Activated CD8-positive, alpha-beta T cell treated with anti-CD3 and anti-CD28 coated beads, Interleukin-2, amount 10 ng/mL, durations not matched to agents 7 days and 5 days (primary cell): ENCODE results near the gene FITM1. TPM values are rescaled to one million over a fixed set of nuclear protein-coding genes. Genes with fewer than 3 reads are reported as not detected.

ENCODE experiments used
- ATAC-seq: fragments of 150-1000 bp; cut with Tn5 transposase; one replicate; pipeline ENCODE4 v1.10.0; 2021; ENCODE audit warnings: moderate library complexity
- CTCF ChIA-PET: fragments of 350-600 bp; sonication (Branson Sonifier 250); formaldehyde crosslinking; loops from one replicate; lab custom pipeline; 2021; ENCODE audit warnings: antibody characterized with exemption; lab: Charles Lee
- POLR2A ChIA-PET: fragments of 350-600 bp; sonication (Branson Sonifier 250); formaldehyde crosslinking; loops from one replicate; lab custom pipeline; 2021; ENCODE audit warnings: antibody characterized with exemption; lab: Charles Lee
- DNase-seq: peaks from one replicate; pipeline ENCODE4 v3.0.0-alpha.2; 2020
- H3K27ac Mint-ChIP-seq: one replicate; pipeline ENCODE4 v1.8.0; 2021; ENCODE audit warnings: mild to moderate bottlenecking, mixed read lengths
- H3K27me3 Mint-ChIP-seq: one replicate; pipeline ENCODE4 v1.8.0; 2021; ENCODE audit warnings: low read depth, mixed read lengths
- H3K36me3 Mint-ChIP-seq: one replicate; pipeline ENCODE4 v1.8.0; 2021; ENCODE audit warnings: low read depth, mixed read lengths
- H3K4me1 Mint-ChIP-seq: one replicate; pipeline ENCODE4 v1.8.0; 2021; ENCODE audit warnings: low read depth, mixed read lengths
- H3K4me3 Mint-ChIP-seq: one replicate; pipeline ENCODE4 v1.8.0; 2021; ENCODE audit warnings: mild to moderate bottlenecking, mixed read lengths
- H3K9me3 Mint-ChIP-seq: one replicate; pipeline ENCODE4 v1.8.0; 2022; ENCODE audit warnings: mixed read lengths; ENCODE audit not compliant: insufficient read depth
- total RNA-seq, 2 experiments: library from RNA; stranded (reverse); gene quantifications; one replicate each; pipeline ENCODE4 v1.2.3, GENCODE V29; 2021

FITM1 gene, protein sequence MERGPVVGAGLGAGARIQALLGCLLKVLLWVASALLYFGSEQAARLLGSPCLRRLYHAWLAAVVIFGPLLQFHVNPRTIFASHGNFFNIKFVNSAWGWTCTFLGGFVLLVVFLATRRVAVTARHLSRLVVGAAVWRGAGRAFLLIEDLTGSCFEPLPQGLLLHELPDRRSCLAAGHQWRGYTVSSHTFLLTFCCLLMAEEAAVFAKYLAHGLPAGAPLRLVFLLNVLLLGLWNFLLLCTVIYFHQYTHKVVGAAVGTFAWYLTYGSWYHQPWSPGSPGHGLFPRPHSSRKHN
- 1 to 10 TPM; 1.4 to 2.1 TPM for total RNA-seq

DNA sequence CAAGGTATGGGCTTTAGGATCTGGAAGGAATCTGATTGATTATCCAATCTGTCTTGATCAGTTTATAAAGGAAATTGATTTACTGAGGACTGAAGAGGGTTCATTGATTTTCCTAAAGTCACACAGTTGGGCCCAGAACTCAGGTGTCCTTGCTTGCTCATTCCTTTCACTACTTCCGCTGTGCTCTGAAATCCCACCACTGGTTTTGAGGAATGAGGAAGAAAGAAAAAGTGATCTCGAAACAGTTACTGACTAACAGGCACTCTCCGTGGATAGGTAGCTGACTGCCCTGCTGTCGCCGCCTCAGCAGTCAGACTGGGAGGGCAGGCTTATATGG lies at the start of gene FITM1:
Gene FITM1, plus strand, starts transcription at position 280 of the 337 bp plus-strand sequence. CDS start 905 bp downstream, outside the sequence.
- ChIA-PET CTCF (interaction anchor here (2.0 kb wide), 1 partner anchor 15 kb away, joined by 5 read pairs; the partner anchor contains the start of genes DCAF11 and NRL), POLR2A (interaction anchor here (0.6 to 8.7 kb wide), 3 partner anchors 14 to 1249 kb away, joined by 4 to 119 read pairs (median 6); partner anchors contain the start of genes DCAF11, NRL and RNF31)
- no peak for DNase-seq
- Mint-ChIP-seq H3K27ac (peak within 1 kb of the TSS; percentile 67), H3K27me3 (no peaks in the 10 kb centered on the region), H3K4me1 (peaks cover 29% of the 10 kb centered on the region), H3K36me3 (peaks cover 2% of the 10 kb centered on the region), H3K9me3 (no peaks in the 10 kb centered on the region), H3K4me3 (no peak within 1 kb of the TSS)
- no peak for ATAC-seq

GRCh38 chr14:24080888-24081738 lies 49.3 kb upstream of the FITM1 start:
- CTCF ChIA-PET, result interaction anchor here (0.6 to 5.8 kb wide), 11 partner anchors 9 to 128 kb away, joined by 3 to 117 read pairs (median 3); partner anchors contain the start of genes CARMIL3, DHRS4, IRF9 and PCK2
- POLR2A ChIA-PET, result interaction anchor here (0.6 to 4.9 kb wide), 19 partner anchors 9 to 530 kb away, joined by 3 to 41 read pairs (median 4); partner anchors contain the start of genes CARMIL3, CHMP4A, CPNE6 and DCAF11
- peaks cover 33% of the 10 kb centered on the region for H3K4me1 Mint-ChIP-seq
- peak overlapping the region; percentile 86 for H3K27ac Mint-ChIP-seq
- DNase-seq (peak; percentile 89), ATAC-seq (peak; percentile 94)
- H3K27me3 Mint-ChIP-seq, result no peaks in the 10 kb centered on the region
- no peaks in the 10 kb centered on the region for H3K9me3 Mint-ChIP-seq
- no peaks in the 10 kb centered on the region for H3K36me3 Mint-ChIP-seq
- peak overlapping the region; percentile 76 for H3K4me3 Mint-ChIP-seq

- no peaks in the 10 kb centered on the region for H3K27me3 Mint-ChIP-seq
- no peaks in the 10 kb centered on the region for H3K36me3 Mint-ChIP-seq
- H3K9me3 Mint-ChIP-seq, result no peaks in the 10 kb centered on the region
- no peak for ATAC-seq
- no peak for DNase-seq
- peak overlapping the region; percentile 81 for H3K27ac Mint-ChIP-seq
- POLR2A ChIA-PET, result interaction anchor here (0.5 to 4.9 kb wide), 12 partner anchors 9 to 230 kb away, joined by 3 to 41 read pairs (median 4); partner anchors contain the start of genes CARMIL3, CPNE6, DCAF11 and IRF9
- peaks cover 26% of the 10 kb centered on the region for H3K4me1 Mint-ChIP-seq
- H3K4me3 Mint-ChIP-seq, result peak overlapping the region; percentile 70
- CTCF ChIA-PET, result interaction anchor here (1.0 to 5.8 kb wide), 6 partner anchors 11 to 79 kb away, joined by 3 to 117 read pairs (median 28); partner anchors contain the start of genes CARMIL3, IRF9 and PCK2
These were observed 48.7 kb upstream of the FITM1 start for GRCh38 chr14:24081739-24082211.

GRCh38 chr14:24082411-24083080 lies 47.9 kb upstream of the FITM1 start:
- H3K4me1 Mint-ChIP-seq, result peaks cover 23% of the 10 kb centered on the region
- no peak for ATAC-seq
- peak overlapping the region; percentile 81 for H3K27ac Mint-ChIP-seq
- no peaks in the 10 kb centered on the region for H3K36me3 Mint-ChIP-seq
- H3K4me3 Mint-ChIP-seq, result peak overlapping the region; percentile 70
- no peaks in the 10 kb centered on the region for H3K27me3 Mint-ChIP-seq
- no peaks in the 10 kb centered on the region for H3K9me3 Mint-ChIP-seq
- DNase-seq, result no peak
- ChIA-PET CTCF (interaction anchor here (1.1 to 5.8 kb wide), 6 partner anchors 10 to 62 kb away, joined by 3 to 117 read pairs (median 24); partner anchors contain the start of gene PCK2), POLR2A (interaction anchor here (0.9 to 4.9 kb wide), 5 partner anchors 8 to 32 kb away, joined by 3 to 41 read pairs (median 4); partner anchors contain the start of genes CPNE6, DCAF11, NRL and PCK2)

DNA sequence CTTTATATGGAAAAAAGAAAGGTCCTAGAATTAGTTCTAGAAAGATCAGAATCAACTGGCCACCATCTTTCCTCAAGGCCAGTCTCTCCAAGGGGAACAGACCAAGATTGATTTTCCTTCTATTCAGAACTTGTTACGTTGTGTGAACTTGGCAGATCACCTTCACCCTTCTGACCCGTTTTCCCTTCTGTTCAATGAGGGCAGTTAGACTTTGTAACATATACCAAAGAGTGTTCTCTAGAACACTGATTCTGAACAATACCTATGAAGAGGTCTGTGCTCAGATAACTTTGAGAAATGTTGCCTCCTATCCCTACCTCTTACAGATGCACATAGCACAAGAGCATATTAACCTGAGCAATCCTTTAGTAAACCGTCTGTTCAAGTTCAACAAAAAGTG lies 47.0 kb upstream of the FITM1 start:
- no peaks in the 10 kb centered on the region for H3K27me3 Mint-ChIP-seq
- no peaks in the 10 kb centered on the region for H3K9me3 Mint-ChIP-seq
- POLR2A ChIA-PET, result interaction anchor here (4.9 kb wide), 1 partner anchor 10 kb away, joined by 41 read pairs; the partner anchor contains the start of gene PCK2
- H3K4me1 Mint-ChIP-seq, result peaks cover 23% of the 10 kb centered on the region
- H3K36me3 Mint-ChIP-seq, result no peaks in the 10 kb centered on the region
- ATAC-seq, result no peak
- DNase-seq, result no peak
- H3K27ac Mint-ChIP-seq, result no peak overlapping the region
- no peak overlapping the region for H3K4me3 Mint-ChIP-seq
- CTCF ChIA-PET, result interaction anchor here (1.6 to 5.8 kb wide), 4 partner anchors 9 to 26 kb away, joined by 4 to 117 read pairs (median 40); partner anchors contain the start of gene PCK2

- Mint-ChIP-seq H3K4me1 (peaks cover 21% of the 10 kb centered on the region), H3K36me3 (no peaks in the 10 kb centered on the region), H3K4me3 (no peak overlapping the region), H3K27ac (no peak overlapping the region), H3K9me3 (no peaks in the 10 kb centered on the region), H3K27me3 (no peaks in the 10 kb centered on the region)
- no peak for DNase-seq
- ChIA-PET CTCF (interaction anchor here (1.4 to 1.9 kb wide), 3 partner anchors 9 to 24 kb away, joined by 4 to 7 read pairs (median 5); partner anchors contain the start of gene PCK2), POLR2A (interaction anchor here (1.0 to 1.3 kb wide), 2 partner anchors 11 to 158 kb away, joined by 3 read pairs; partner anchors contain the start of gene TINF2)
- ATAC-seq, result no peak
These were observed 46.0 kb upstream of the FITM1 start for GRCh38 chr14:24084440-24084839.

GRCh38 chr14:24085215-24085614 lies 45.2 kb upstream of the FITM1 start:
- Mint-ChIP-seq H3K27ac (no peak overlapping the region), H3K36me3 (no peaks in the 10 kb centered on the region), H3K27me3 (no peaks in the 10 kb centered on the region), H3K9me3 (no peaks in the 10 kb centered on the region), H3K4me3 (no peak overlapping the region), H3K4me1 (peaks cover 22% of the 10 kb centered on the region)
- DNase-seq (no peak), ATAC-seq (no peak)
- ChIA-PET CTCF (interaction anchor here (1.1 to 2.3 kb wide), 4 partner anchors 8 to 76 kb away, joined by 3 to 21 read pairs (median 6); partner anchors contain the start of genes IRF9 and PCK2), POLR2A (interaction anchor here (0.9 to 1.4 kb wide), 4 partner anchors 10 to 157 kb away, joined by 3 to 4 read pairs (median 3); partner anchors contain the start of gene TINF2)

GRCh38 chr14:24086193-24086955 lies 44.1 kb upstream of the FITM1 start:
- H3K27me3 Mint-ChIP-seq, result no peaks in the 10 kb centered on the region
- POLR2A ChIA-PET, result interaction anchor here (0.6 to 1.4 kb wide), 2 partner anchors 22 to 30 kb away, joined by 4 read pairs; no protein-coding TSS in a partner anchor
- ATAC-seq, result no peak
- H3K4me3 Mint-ChIP-seq, result no peak overlapping the region
- no peak overlapping the region for H3K27ac Mint-ChIP-seq
- no peak for DNase-seq
- peaks cover 19% of the 10 kb centered on the region for H3K4me1 Mint-ChIP-seq
- H3K36me3 Mint-ChIP-seq, result no peaks in the 10 kb centered on the region
- CTCF ChIA-PET, result interaction anchor here (0.9 to 2.3 kb wide), 4 partner anchors 22 to 75 kb away, joined by 3 to 21 read pairs (median 6); partner anchors contain the start of gene IRF9
- H3K9me3 Mint-ChIP-seq, result no peaks in the 10 kb centered on the region

GRCh38 chr14:24087004-24087403 lies 43.5 kb upstream of the FITM1 start:
- H3K4me1 Mint-ChIP-seq, result peaks cover 16% of the 10 kb centered on the region
- H3K27ac Mint-ChIP-seq, result no peak overlapping the region
- H3K36me3 Mint-ChIP-seq, result no peaks in the 10 kb centered on the region
- ChIA-PET POLR2A (interaction anchor here (0.6 kb wide), 1 partner anchor 31 kb away, joined by 4 read pairs; no protein-coding TSS in a partner anchor), CTCF (interaction anchor here (1.5 to 2.3 kb wide), 2 partner anchors 21 to 29 kb away, joined by 7 to 21 read pairs; no protein-coding TSS in a partner anchor)
- H3K27me3 Mint-ChIP-seq, result no peaks in the 10 kb centered on the region
- no peaks in the 10 kb centered on the region for H3K9me3 Mint-ChIP-seq
- DNase-seq (no peak), ATAC-seq (no peak)
- no peak overlapping the region for H3K4me3 Mint-ChIP-seq
